Measurements from ENCODE around the gene PNPLA2.

PNPLA2 gene

GRCh38 chr11:786235-787083 lies 32.3 kb upstream of the PNPLA2 start:
- DNase-seq, result no peak

GRCh38 chr11:787084-787675 lies 31.5 kb upstream of the PNPLA2 start:
- DNase-seq, result no peak

GRCh38 chr11:788009-788640 lies 30.6 kb upstream of the PNPLA2 start:
- no peak for DNase-seq

- DNase-seq, result no peak
Measured at GRCh38 chr11:788953-789940, 29.5 kb upstream of the PNPLA2 start.

GRCh38 chr11:789943-790342 lies 28.8 kb upstream of the PNPLA2 start, which contains the start of gene CEND1:
Gene CEND1, minus strand, starts transcription at chr11:790090. Its CDS starts 1,514 bp downstream, at chr11:788576.
- DNase-seq, result peak; percentile 50

- no peak for DNase-seq
Measured at GRCh38 chr11:790721-791564, 27.8 kb upstream of the PNPLA2 start.

GRCh38 chr11:791658-792534 lies 26.8 kb upstream of the PNPLA2 start:
- DNase-seq, result no peak

- no peak for DNase-seq
Measured at GRCh38 chr11:792535-792821, 26.2 kb upstream of the PNPLA2 start.

GRCh38 chr11:792873-793272 lies 25.8 kb upstream of the PNPLA2 start:
- no peak for DNase-seq

GRCh38 chr11:793556-793955 lies 25.2 kb upstream of the PNPLA2 start:
- DNase-seq, result no peak

GRCh38 chr11:794013-794765 lies 24.5 kb upstream of the PNPLA2 start:
- DNase-seq, result no peak

GRCh38 chr11:794766-795633 lies 23.7 kb upstream of the PNPLA2 start:
- DNase-seq, result no peak

- peak; percentile 53 for DNase-seq
Measured at GRCh38 chr11:795634-796564, 22.8 kb upstream of the PNPLA2 start.

GRCh38 chr11:796565-797295 lies 22.0 kb upstream of the PNPLA2 start:
- no peak for DNase-seq

GRCh38 chr11:797296-798092 lies 21.2 kb upstream of the PNPLA2 start:
- peak; percentile 89 for DNase-seq

- DNase-seq, result peak; percentile 73
Measured at GRCh38 chr11:798093-798713, 20.5 kb upstream of the PNPLA2 start, which contains the start of gene SLC25A22. Gene SLC25A22, minus strand, starts transcription at chr11:798281. Its CDS starts 3,275 bp downstream, at chr11:795006.
